GM23248 (cell line): ENCODE results near the gene GJA9.

Experiments
- EZH2 ChIP-seq: fragments of 200-600 bp; sonication (generic); IDR thresholded peaks from 2 replicates; pipeline ENCODE4 v1.6.1; 2018; ENCODE audit warnings: antibody characterized with exemption, mild to moderate bottlenecking; ENCODE audit not compliant: insufficient read depth, poor library complexity, severe bottlenecking
- EZH2phosphoT487 ChIP-seq: fragments of 200-600 bp; sonication (generic); IDR thresholded peaks from 2 replicates; pipeline ENCODE4 v1.6.1; 2018; ENCODE audit warnings: antibody characterized with exemption, moderate library complexity, mild to moderate bottlenecking, low read depth; ENCODE audit not compliant: insufficient read depth

GRCh38 chr1:38889589-38889988, 8.2 kb upstream of the GJA9 start:
- no peak for TF ChIP-seq EZH2
- TF ChIP-seq EZH2phosphoT487 = no peak
